Stimulated activated memory B cell treated with anti-CD40 and anti-IgM and Interleukin-4, amounts not matched to agents 10 μg/mL and 1 μg/mL and 100 μg/mL, for 72 hours (primary cell): ENCODE measurements around the gene SLC35E1.

Source experiments
- ATAC-seq: fragments of 150-1000 bp; cut with Tn5 transposase; 2 replicates; pipeline ENCODE4 v1.10.0; 2021
- H3K27ac Mint-ChIP-seq: one replicate; pipeline ENCODE4 v1.8.0; 2022; ENCODE audit warnings: mild to moderate bottlenecking, mixed read lengths
- H3K27me3 Mint-ChIP-seq: one replicate; pipeline ENCODE4 v1.8.0; 2022; ENCODE audit warnings: mixed read lengths
- H3K36me3 Mint-ChIP-seq: one replicate; pipeline ENCODE4 v1.8.0; 2022; ENCODE audit warnings: mixed read lengths
- H3K4me1 Mint-ChIP-seq: one replicate; pipeline ENCODE4 v1.8.0; 2022; ENCODE audit warnings: mixed read lengths
- H3K4me3 Mint-ChIP-seq: one replicate; pipeline ENCODE4 v1.8.0; 2022; ENCODE audit warnings: mild to moderate bottlenecking, moderate library complexity, mixed read lengths
- H3K9me3 Mint-ChIP-seq: one replicate; pipeline ENCODE4 v1.8.0; 2022; ENCODE audit warnings: mixed read lengths

Gene SLC35E1

GRCh38 chr19:16588824-16589577 lies 16.8 kb upstream of the SLC35E1 start:
- H3K36me3 Mint-ChIP-seq = no peaks in the 10 kb centered on the region

DNA sequence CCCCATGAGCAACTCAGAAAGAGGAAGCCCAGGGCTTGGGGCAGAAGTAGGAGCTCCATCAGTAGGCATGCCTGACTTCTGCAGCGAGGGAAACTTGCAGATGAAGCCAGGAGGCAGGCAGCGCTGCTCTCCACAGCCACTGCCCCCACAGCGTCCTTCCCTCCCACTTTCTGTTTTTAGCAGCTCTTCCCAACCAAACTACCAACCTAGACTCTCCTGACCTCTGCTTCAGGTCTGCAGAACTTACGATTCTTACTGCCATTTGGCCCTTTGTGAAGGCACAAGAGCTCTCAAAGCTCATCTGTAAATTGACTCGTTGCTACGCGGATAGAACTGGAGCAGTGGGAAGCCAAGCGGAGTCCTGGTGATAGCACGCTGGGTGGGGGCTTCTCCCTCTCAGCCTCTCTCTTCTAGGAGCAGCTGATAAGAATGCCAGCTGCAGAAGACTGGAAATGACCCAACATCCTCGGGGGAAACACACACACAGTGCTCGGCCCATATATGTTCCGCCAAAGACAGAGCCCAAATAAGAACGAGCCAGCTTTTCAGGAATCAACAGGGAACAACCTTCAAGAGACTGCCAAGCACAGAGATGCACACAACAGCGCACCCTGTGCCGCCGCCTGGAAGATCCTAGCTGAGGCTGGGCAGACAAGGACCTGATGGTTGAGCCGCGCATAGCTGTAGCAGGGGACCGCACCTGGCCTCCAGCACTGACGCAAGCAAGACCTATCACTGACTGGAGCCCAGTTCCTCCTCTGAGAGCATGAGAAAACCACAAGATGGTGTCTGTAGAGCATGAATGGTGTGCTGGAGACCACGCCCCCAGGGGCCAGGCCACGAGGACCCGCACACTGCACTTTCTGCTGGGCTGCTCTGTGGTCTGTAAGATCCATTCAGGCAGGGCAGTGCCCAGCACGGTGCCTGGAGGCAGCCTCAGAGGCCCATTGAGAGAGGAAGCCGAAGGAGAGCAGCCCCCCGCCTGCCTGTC lies 15.9 kb upstream of the SLC35E1 start:
- Mint-ChIP-seq H3K4me3 (peak overlapping the region; percentile 96), H3K27ac (peak overlapping the region; percentile 94), H3K36me3 (no peaks in the 10 kb centered on the region), H3K27me3 (no peaks in the 10 kb centered on the region), H3K9me3 (no peaks in the 10 kb centered on the region), H3K4me1 (peaks cover 95% of the 10 kb centered on the region)
- peak; percentile 78 for ATAC-seq

More at GRCh38 chr19:16588824-16589577, 16.8 kb upstream of the SLC35E1 start:
- Mint-ChIP-seq H3K27me3 (no peaks in the 10 kb centered on the region), H3K27ac (peak overlapping the region; percentile 94), H3K9me3 (no peaks in the 10 kb centered on the region), H3K4me1 (peaks cover 95% of the 10 kb centered on the region), H3K4me3 (peak overlapping the region; percentile 96)
- ATAC-seq = peak; percentile 2

DNA sequence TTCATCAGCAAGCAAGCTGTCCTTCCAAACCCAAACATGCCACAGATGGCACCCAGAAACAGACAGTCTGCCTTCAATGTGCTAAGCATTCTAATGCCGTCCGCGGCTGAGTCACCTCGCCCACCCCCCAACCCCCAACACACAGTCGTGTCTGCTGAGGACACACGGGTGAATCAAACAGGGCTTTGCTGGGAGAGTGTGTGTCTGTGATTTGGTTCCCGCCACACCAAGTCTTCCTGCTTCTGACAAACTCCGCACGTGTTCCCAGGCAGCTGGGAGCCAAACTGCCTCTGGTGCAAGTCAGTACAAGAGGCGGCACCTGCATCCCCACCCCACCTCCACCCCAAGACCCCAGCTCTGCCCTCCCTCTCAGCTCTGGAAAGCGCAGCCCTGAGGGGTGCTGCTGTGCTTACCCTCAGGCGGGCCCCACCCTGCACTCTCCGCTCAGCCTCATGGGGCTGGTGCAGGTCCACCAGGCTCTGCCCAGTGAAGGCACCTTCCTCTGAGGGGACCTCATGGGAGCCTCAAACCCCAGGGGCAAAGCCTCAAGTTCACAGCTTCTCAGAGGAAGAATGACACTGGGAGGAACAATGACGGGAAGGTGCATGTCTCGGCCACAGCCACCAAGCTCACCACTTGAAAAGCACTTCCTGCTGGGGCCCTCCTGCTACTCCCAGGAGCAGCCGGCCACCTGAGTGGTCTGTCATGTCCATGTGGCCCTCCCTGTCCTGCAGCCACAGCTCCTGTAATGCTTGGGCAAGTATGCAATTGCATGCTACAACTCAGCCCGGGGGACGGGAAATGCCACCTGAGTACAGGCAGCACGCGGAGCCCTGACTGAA lies 15.0 kb upstream of the SLC35E1 start:
- ATAC-seq = peak; percentile 66
- H3K4me3 Mint-ChIP-seq = peak overlapping the region; percentile 96
- peaks cover 95% of the 10 kb centered on the region for H3K4me1 Mint-ChIP-seq
- H3K36me3 Mint-ChIP-seq = no peaks in the 10 kb centered on the region
- no peaks in the 10 kb centered on the region for H3K9me3 Mint-ChIP-seq
- no peaks in the 10 kb centered on the region for H3K27me3 Mint-ChIP-seq
- H3K27ac Mint-ChIP-seq = peak overlapping the region; percentile 94

DNA sequence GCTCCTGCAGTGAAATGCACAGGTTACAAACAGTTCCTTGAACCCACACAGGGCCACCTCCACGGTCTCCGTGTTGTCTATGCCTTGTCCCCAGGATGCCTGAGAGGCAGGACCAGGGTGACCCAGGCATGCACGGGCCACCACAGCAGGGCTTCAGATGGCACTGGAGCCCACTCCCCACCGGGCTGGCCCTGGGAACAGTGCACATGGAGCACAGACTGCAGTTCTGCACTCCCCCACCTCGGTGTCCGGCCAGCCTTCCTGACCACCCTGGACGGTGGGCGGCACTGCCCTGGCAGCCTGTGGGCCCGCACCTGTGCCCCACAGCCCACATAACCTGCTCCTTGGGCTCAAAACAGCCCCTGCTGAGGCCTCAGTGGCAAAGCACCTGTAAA lies 14.3 kb upstream of the SLC35E1 start:
- no peak for ATAC-seq
- Mint-ChIP-seq H3K4me1 (peaks cover 95% of the 10 kb centered on the region), H3K36me3 (no peaks in the 10 kb centered on the region), H3K27ac (peak overlapping the region; percentile 94), H3K9me3 (no peaks in the 10 kb centered on the region), H3K4me3 (peak overlapping the region; percentile 96), H3K27me3 (no peaks in the 10 kb centered on the region)

- peaks cover 95% of the 10 kb centered on the region for H3K4me1 Mint-ChIP-seq
- peak overlapping the region; percentile 94 for H3K27ac Mint-ChIP-seq
- H3K36me3 Mint-ChIP-seq = peaks cover 3% of the 10 kb centered on the region
- no peaks in the 10 kb centered on the region for H3K27me3 Mint-ChIP-seq
- no peaks in the 10 kb centered on the region for H3K9me3 Mint-ChIP-seq
- peak overlapping the region; percentile 96 for H3K4me3 Mint-ChIP-seq
- ATAC-seq = peak; percentile 61
These were observed 13.7 kb upstream of the SLC35E1 start for GRCh38 chr19:16585808-16586476.

GRCh38 chr19:16585094-16585801 lies 13.0 kb upstream of the SLC35E1 start:
- no peak for ATAC-seq
- peak overlapping the region; percentile 96 for H3K4me3 Mint-ChIP-seq
- no peaks in the 10 kb centered on the region for H3K27me3 Mint-ChIP-seq
- H3K4me1 Mint-ChIP-seq = peaks cover 95% of the 10 kb centered on the region
- H3K36me3 Mint-ChIP-seq = peaks cover 5% of the 10 kb centered on the region
- H3K9me3 Mint-ChIP-seq = no peaks in the 10 kb centered on the region
- H3K27ac Mint-ChIP-seq = peak overlapping the region; percentile 94

GRCh38 chr19:16584248-16585093 lies 12.3 kb upstream of the SLC35E1 start:
- Mint-ChIP-seq H3K36me3 (peaks cover 5% of the 10 kb centered on the region), H3K27ac (peak overlapping the region; percentile 94)

DNA sequence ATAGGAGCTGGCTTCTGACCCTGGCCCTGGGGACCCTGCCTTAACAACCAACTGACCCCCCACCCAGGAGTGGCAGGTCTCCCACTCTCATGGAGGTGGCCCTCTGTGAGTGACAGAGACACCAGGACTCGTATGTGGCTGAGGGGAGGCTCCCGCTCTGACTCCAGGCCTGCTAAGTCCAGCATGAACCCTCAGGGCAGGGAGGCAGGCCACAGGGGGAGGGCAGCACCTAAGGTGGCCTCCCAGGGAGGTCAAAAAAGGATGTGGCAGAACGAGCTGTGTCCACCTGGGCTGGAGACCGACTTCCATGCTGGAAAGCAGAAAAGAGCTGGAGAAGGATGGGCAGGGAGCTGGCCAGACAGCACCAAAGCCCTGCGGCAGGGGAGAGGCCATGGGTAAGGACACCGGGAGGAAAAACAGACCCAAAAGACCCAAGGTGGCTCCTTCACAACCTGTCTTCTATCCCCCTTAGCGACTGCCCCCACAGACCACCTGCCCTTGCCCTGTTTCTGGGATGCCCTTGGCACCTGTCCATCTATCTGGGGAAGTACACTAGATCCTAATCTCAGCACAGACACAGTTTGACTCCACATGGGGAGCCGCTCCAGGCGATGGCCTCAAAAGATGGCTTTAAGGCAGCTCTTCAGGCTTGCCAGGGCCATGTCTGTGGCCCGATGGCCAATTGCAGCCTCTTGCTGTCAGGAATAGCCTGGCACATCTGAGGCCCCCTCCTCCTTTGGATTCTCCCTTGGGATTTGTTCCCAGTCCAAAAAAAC lies 10.5 kb upstream of the SLC35E1 start:
- peaks cover 89% of the 10 kb centered on the region for H3K4me1 Mint-ChIP-seq
- no peaks in the 10 kb centered on the region for H3K27me3 Mint-ChIP-seq
- H3K4me3 Mint-ChIP-seq = peak overlapping the region; percentile 29
- peak overlapping the region; percentile 94 for H3K27ac Mint-ChIP-seq
- H3K36me3 Mint-ChIP-seq = peaks cover 12% of the 10 kb centered on the region
- H3K9me3 Mint-ChIP-seq = no peaks in the 10 kb centered on the region
- no peak for ATAC-seq

More at GRCh38 chr19:16584248-16585093, 12.3 kb upstream of the SLC35E1 start:
- H3K4me3 Mint-ChIP-seq = peak overlapping the region; percentile 96
- peaks cover 95% of the 10 kb centered on the region for H3K4me1 Mint-ChIP-seq
- H3K9me3 Mint-ChIP-seq = no peaks in the 10 kb centered on the region
- peak; percentile 75 for ATAC-seq
- no peaks in the 10 kb centered on the region for H3K27me3 Mint-ChIP-seq

- peaks cover 82% of the 10 kb centered on the region for H3K4me1 Mint-ChIP-seq
- peaks cover 12% of the 10 kb centered on the region for H3K36me3 Mint-ChIP-seq
- ATAC-seq = no peak
- peak overlapping the region; percentile 69 for H3K4me3 Mint-ChIP-seq
- H3K9me3 Mint-ChIP-seq = no peaks in the 10 kb centered on the region
- H3K27ac Mint-ChIP-seq = peak overlapping the region; percentile 94
- H3K27me3 Mint-ChIP-seq = no peaks in the 10 kb centered on the region
These were observed 9.7 kb upstream of the SLC35E1 start for GRCh38 chr19:16581971-16582343.

GRCh38 chr19:16581145-16581970 lies 9.1 kb upstream of the SLC35E1 start:
- Mint-ChIP-seq H3K4me1 (peaks cover 76% of the 10 kb centered on the region), H3K4me3 (peak overlapping the region; percentile 69), H3K36me3 (peaks cover 15% of the 10 kb centered on the region), H3K27me3 (no peaks in the 10 kb centered on the region), H3K27ac (peak overlapping the region; percentile 94), H3K9me3 (no peaks in the 10 kb centered on the region)
- ATAC-seq = no peak

GRCh38 chr19:16579381-16579780 lies 7.2 kb upstream of the SLC35E1 start:
- ATAC-seq = no peak
- peaks cover 27% of the 10 kb centered on the region for H3K36me3 Mint-ChIP-seq
- no peak overlapping the region for H3K4me3 Mint-ChIP-seq
- no peaks in the 10 kb centered on the region for H3K9me3 Mint-ChIP-seq
- peak overlapping the region; percentile 94 for H3K27ac Mint-ChIP-seq
- peaks cover 70% of the 10 kb centered on the region for H3K4me1 Mint-ChIP-seq
- H3K27me3 Mint-ChIP-seq = no peaks in the 10 kb centered on the region

DNA sequence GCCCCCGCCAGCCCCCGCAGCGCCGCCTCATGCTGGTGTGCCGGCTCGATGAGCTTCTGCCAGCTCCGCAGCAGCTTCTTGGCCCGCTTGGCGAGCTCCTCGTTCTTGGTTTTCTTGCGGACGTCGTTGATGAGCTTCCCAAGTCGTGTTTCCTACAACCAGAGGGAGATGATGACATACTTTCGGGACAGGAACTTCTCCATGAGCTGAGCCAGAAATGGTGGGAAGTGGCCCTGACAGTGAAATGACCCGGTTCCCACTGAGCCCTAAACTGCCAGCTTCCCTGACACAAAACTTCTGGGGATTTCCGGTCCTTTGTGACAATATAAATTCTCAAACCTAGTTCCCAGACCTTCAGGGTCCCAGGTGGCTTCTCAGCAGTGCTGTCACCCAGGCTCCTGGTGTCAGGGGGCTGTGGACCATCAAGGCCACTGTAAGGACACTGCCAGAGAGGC lies 5.3 kb upstream of the SLC35E1 start:
- no peak overlapping the region for H3K27ac Mint-ChIP-seq
- no peak for ATAC-seq
- H3K27me3 Mint-ChIP-seq = no peaks in the 10 kb centered on the region
- peaks cover 27% of the 10 kb centered on the region for H3K36me3 Mint-ChIP-seq
- peaks cover 73% of the 10 kb centered on the region for H3K4me1 Mint-ChIP-seq
- no peaks in the 10 kb centered on the region for H3K9me3 Mint-ChIP-seq
- H3K4me3 Mint-ChIP-seq = no peak overlapping the region
